Measurements from ENCODE around the gene MYO3A.

GRCh38 chr10:26222563-26222962, 288.5 kb downstream of the MYO3A start:
- TF ChIP-seq CTCF (IDR thresholded peaks at IDR 0.05; ENCODE audit: low read length) (no peak), EZH2 (IDR thresholded peaks at IDR 0.05; ENCODE audit: borderline replicate concordance, low read length) (no peak)
